Fibroblast of peridontal ligament (primary cell): ENCODE data around the gene ERGIC1.
"Not testable (repeated sequence)": the region's sequence is repeated elsewhere in the genome, so short reads cannot be mapped to it uniquely, and the experiment has no call there.

Source experiments
- DNase-seq: peaks from one replicate; pipeline ENCODE4 v3.0.0-alpha.2; 2010; ENCODE audit errors: extremely low read depth

Gene ERGIC1

DNA sequence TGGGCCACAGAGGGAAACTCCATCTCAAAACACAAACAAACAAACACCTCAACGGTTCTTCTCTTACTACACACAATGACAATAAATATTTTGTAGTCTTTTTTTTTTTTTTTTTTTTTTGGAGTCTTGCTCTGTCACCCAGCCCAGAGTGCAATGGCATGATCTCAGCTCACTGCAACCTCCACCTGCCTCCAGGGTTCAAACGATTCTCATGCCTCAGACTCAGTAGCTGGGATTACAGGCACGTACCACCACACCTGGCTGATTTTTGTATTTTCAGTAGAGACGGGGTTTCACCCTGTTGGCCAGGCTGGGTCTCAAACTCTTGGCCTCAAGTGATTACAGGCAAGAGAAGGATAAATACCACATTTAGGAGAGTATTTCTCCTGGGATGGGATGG is 30.1 kb downstream of the ERGIC1 start:
- not testable (repeated sequence) for DNase-seq

DNA sequence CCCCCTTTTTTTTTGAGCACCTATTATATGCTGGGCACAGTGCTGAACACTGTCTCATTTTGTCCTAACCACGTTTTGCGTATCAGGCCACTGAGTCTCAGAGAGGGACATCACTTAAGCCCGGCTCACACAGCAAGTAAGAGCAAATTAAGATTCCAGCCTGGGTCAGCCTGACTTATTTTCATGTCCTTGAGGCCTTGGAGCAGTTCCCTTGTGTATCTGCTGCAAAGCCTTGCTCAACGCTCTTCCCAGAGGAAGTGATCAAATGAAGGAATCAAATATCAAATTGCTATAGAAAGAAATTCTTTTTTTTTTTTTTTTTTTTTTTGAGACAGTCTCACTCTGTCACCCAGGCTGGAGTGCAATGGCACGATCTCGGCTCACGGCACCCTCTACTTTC is 30.7 kb downstream of the ERGIC1 start:
- DNase-seq = peak; percentile 72

DNA sequence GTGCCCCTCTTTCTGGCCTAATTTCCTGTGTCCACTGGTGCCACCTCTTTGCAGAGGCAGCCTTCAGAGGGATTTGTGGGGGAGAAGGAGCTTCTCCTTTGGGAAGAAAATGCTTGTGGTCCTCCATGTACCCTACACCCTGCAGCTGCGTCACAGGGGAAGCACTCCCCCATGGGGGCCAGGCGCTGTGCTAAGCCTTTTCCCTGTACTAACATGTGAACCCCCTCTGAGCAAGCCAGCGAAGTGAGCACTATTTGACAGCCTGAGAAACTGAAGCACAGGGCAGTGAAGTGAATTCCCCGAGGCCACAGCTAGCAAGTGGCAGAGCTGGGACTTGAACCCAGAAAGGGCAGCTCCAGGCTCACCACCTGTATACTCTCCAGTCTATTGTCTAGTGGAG is 32.3 kb downstream of the ERGIC1 start:
- no peak for DNase-seq

DNA sequence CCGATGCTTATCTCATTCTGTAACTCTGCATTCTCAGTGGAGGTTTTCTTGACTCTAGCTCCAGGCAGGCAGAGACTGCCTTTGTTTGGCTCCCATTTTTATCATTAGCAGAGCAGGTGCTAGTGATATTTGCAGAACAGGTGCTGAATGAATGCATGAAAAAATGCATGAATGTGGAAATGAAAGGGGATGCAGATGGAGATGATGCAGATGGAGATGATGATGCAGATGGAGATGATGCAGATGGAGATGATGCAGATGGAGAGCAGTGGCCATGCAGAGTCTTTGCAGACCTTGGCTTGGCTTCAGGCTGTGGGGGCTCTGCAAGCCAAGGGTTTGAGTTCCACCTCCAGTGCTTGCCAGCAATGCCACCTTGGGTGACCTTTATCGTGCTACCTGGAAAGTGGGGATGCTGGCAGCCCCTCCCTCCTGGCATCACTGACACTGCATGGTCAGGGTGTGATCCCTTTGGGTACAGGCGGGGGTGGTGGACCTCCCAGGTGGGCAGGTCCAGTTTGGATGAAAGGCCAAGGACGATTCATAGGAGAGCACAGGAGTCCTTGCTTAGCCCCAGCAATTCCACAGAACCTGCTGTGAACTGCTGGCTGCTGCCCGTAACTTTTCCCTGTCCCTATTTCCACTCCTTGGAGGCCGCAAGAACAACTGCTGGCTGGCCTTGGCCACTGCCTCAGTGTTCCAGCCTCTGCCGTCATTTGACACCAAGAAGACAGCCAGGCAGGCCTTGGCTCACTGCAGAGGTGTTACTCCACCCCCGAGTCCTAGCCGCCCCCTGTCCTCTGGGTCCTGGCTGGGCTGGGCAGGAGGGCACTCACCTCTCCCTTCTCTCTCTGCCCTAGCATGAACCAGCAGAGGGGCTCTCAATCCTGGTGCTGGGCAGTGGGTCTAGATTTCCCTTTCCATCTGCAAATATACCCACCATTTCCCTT is 33.0 kb downstream of the ERGIC1 start:
- no peak for DNase-seq

DNA sequence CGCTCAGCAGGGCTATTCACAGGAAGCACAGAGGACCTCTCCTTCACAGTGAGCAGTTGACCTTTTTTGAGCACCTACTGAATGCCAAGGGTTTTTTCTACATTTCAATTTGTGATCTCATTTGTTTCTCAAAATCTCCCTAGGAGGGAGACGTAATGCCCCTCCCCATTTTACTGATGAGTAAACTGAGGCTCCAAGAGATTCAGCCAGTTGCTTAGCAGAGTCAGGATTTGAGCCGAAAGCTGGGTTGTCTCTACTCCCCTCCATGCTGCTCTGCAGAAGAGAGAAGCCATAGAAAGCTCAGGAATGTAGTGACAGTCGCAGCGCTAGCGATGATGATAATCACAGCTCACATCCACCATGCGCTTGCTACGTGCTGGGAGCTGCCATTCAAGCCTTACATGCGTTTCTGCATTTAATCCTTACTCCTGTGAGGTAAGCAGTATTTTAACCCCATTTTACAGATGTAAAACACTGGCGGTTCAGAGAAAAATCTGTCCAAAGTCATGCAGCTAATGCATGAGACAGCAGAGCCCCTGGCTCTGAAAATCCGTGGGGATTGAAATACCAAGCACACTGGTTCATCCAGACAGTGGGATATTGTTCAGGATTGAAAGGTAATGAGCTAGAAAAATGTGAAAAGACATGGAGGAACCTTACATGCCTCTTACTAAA is 33.8 kb downstream of the ERGIC1 start:
- no peak for DNase-seq

DNA sequence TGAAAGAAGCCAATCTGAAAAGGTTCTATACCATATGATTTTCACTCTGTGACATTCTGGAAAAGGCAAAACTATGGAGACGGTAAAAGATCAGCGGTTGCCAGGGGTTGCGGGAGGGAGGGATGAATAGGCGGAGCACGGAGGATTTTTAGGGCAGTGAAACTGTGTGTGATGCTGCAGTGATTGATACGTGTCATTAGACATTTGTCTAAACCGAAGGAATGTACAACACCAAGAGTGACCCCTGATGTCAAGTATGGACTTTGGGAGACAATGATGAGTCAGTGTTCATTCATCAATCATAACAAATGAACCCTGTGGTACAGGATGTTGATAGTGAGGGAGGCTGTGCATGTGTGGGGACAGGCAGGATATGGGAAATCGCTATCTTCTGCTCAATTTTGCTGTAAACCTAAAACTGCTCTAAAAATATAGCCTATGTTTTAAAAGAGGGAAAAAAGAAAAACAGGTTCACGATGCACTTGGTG is 34.4 kb downstream of the ERGIC1 start:
- DNase-seq = no peak

DNA sequence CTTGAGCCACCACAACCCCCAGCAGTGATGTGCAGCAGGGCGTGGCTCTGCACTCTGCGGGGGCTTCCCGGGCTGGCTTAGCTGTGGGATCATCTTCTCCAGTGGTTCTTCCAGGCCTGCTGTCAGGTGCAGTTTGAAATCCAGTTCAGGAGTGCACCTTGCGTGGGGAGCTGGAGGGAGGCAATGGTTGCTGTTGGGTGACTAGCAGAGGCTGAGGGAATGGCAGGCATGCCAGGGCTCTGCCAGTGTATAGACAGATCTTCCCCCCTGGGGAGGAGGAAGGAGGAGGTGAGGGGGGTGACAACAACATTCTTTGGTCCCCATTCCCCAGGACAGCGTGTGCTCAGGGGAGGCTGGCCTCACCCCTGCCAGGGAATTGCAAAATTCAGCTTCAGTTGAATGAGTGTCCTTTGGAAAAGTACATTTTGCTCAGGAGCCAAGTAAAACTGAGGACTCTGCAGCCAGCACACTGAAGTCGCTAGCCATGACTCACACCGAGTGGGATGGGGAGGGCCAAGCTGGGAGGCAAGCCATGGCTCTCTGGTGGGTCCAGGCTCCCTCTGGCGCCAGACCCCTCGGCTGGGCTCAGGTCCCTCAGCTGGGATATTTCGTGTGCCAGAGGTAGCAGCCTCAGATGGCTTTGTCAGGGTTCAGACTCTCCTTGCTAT is 35.0 kb downstream of the ERGIC1 start:
- peak; percentile 87 for DNase-seq

DNA sequence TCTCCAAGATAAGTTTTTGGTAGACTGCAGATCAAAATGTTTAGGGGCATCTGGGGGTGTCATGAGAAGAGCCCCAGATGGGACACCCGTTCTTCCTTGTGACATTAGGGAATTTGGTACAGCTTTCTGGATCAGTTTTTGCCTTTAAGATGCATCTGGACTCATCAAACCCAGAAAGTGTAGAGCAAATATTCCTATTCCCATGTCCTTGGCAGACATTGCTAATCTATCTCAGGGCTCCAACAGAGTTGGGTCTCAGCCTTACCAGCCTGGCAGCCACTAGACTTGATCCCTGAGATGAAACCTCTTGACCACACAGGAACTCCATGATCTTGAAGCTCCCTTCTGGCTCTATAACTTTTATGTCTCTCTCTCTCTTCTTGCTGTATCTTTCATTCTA is 35.6 kb downstream of the ERGIC1 start:
- no peak for DNase-seq

DNA sequence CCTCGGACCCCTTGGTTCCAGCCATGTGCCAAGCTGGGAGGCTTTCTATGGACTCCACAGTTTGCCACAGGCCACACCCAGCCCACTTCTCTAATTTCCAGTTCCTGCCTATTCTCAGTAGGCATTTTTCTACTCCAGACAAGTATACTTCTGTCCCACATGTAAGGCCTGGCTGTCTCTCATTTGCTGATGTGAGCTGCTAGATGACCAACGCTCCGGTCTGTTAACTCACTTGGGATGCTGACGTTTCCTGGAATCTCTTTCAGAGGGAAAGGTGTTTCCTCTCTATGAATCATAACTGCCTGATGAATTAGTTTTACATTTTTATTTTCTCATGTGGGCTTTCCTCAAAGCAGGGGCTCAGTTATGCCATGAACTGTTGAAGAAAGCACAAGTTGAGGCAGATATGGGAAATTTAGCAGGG is 36.3 kb downstream of the ERGIC1 start:
- peak; percentile 80 for DNase-seq

DNA sequence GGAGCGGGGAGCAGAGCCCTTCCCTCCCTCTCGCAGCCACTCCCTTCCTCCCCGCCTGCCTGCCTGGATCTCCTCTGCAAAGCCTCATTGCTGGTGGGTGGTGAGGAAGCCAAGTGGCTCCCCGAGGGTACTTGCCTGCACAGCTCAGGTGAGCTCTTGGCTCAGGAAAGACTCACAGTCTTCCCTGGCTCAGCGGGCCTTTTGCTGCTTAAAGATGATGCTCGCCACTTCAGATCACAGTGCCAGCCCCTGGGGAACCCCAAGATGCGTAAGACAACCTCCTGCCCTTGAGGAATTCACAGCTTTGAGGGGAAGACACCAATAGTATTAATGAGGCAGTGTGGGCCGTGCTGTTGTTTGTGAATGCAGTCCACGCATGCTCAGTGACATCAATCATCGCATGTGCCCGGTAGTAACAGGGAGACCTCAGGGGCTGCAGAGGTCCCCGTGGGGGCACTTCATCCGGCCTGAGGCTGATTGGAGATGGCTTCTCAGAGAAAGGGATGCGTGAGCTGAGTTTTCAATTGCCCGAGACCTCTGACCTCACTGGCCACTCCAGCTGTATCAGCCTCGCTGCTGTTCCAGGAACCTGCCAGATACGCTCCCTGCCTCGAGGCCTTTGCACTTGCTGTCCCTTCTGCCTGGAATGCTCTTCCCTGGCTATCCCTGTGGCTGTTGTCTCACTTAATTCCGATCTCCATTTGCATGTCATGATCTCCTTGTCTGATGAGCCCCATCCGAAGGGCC is 36.8 kb downstream of the ERGIC1 start:
- DNase-seq = no peak

DNA sequence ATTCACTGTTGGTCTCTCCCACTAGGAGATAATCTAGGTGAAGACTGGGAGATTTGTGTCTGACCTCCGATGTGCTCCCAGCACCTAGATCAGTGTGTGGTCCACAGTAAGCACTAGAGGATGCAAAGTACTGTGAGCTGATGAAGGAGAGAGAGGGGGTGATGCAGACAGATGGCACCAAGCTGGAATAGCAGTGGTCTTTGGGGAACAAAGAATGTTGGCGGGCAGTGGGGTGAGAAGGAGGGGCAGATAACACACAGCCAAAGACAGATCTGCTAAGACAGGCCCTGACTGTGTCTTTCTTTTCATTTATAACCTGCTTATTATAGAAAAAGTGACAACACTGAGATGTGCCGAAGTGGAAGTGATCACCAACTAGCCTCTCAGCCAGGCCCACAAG is 37.5 kb downstream of the ERGIC1 start:
- no peak for DNase-seq

DNA sequence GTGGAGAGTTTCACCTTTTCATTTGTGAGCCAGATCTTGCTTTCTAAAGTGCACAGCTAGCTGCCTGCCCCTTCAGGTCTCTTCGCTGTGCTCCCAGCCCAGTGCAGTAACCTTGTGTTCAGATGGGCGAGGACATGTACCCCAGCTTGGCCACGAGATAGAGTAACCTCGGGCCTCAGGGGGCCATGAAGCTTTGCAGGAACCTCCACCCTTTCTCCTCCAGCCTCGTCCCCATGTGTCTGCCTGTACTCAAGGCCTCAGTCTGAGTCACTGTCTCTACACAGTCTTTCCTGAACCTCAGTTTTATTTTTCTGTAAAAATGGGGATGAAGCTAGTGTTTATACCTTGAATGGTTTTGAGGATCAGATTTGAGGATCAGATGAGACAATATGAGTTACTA is 37.9 kb downstream of the ERGIC1 start:
- DNase-seq = no peak

DNA sequence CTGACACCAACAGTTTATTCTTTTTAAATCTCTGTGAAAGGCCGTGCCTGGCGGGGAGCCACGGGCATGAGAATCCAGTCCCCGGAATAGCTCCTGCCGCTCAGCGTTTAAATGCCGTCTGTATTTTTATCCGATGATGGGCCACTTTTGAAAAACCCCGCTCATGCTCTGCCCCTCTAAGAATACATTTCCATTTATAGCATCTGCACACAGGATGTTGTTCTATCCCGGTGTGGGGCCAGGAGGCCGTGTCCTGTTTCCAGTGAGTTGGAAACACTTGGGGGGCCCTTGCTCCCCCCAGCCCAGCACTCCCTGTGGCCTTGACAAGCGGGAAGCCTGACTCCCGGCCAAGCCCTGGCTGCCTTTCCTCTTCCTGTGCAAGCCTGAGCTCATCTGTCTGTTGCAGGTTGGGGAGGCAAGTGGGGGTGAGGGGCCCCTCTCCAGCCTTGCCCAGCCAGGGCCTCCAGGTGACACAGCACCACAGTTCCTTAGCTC is 39.0 kb downstream of the ERGIC1 start:
- peak; percentile 54 for DNase-seq

DNA sequence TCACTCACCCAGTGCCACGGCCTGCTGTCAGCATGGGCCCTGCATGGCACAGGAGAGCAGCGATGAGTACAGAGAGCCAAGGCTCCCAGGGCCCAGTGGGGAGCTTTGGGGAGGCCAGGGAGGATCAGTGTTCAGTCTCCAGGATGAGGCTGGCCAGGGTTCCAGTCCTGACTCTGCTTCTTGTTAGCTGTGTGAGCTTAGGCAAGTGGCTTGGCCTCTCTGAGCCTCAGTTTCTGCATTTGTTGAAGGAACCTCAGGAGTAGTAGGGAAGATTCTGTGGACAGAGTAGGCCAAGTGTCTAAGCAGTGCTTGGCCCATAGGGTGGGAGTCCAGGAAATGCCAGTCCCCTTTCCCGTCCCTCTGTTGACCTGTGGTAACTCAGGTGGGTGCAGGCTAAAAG is 39.5 kb downstream of the ERGIC1 start:
- no peak for DNase-seq

DNA sequence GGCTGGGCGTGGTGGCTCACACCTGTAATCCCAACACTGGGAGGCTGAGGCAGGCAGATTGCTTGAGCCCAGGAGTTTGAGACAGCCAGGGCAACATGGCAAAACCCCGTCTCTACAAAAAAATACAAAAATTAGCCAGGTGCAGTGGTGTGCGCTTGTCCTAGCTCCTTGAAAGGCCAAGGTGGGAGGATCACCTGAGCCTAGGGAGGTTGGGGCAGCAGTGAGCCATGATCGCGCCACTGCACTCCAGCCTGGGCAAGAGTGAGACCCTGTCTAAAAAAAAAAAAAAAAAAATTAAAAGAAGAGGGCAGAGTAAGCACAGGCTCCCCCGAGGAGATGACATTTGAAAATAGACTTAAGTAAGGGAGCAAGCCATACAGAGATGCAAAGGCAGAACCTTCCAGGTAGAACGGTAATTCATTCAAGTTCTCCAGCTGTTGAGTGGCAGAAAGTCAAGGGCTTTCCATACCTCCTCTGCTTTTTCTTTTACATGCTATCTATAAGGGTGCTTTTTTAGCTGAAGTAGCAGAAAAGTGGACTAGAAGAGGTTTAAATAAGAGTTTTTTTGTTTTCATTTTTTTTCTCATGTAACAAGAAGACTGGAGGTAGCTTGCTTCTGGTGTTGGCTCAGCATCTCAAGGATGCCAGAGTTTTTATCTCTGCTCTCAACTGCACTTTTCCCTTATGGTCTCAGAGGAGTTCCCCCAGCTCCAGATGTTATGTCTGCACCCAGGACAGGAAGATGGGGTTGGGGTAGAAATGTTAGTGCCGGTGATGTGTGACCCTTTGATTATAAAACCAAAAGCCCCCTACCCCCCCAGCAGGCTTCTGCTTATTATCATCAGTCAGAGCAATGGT is 40.8 kb downstream of the ERGIC1 start:
- no peak for DNase-seq

DNA sequence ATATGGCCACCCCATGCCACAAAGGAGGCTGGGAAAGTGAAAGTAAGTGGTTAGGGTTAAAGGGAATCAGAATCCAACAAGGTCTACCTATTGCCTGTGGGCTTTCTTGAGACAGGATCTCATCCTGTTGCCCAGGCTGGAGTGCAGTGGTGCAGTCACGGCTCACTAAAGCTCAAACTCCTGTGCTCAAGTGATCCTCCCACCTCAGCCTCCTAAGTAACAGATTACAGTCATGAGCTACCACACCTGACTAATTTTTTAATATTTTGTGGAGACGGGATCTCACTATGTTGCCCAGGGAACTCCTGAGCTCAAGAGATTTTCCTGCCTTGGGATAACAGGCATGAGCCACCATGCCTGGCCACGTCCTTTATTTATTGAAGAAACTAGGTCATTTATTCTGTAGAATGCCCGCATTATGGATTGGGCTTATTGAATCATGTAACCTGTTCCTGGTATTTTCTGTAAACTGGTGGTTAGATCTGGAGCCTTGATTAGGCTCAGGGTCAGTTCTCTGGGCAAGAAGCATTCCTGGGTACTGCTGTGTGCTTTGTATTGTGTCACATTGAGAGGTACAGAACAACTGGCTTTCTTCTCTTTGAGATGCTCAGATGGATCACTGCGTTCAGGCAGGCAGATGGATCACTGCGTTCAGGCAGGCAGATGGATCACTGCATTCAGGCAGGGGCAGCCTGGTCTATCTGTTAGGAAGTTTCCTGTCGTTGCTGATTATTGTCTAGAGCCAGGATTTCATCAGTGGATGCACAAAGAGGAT is 41.6 kb downstream of the ERGIC1 start:
- no peak for DNase-seq

DNA sequence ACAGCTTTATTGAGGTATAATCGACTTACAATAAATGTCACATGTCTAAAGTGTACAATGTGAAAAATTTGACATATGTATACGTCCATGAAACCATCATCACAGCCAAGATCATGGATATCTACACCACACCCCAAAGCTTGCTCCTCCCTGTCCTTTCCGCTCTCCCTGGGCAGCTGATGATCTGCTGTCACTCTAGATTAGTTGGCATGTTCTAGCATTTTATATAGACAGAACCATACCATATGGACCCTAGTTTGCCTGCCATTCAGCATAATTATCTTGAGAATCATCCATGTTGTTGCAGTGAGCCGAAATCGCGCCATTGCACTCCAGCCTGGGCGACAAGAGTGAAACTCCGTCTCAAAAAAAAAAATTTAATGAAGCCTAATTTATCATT is 42.5 kb downstream of the ERGIC1 start:
- DNase-seq = no peak

DNA sequence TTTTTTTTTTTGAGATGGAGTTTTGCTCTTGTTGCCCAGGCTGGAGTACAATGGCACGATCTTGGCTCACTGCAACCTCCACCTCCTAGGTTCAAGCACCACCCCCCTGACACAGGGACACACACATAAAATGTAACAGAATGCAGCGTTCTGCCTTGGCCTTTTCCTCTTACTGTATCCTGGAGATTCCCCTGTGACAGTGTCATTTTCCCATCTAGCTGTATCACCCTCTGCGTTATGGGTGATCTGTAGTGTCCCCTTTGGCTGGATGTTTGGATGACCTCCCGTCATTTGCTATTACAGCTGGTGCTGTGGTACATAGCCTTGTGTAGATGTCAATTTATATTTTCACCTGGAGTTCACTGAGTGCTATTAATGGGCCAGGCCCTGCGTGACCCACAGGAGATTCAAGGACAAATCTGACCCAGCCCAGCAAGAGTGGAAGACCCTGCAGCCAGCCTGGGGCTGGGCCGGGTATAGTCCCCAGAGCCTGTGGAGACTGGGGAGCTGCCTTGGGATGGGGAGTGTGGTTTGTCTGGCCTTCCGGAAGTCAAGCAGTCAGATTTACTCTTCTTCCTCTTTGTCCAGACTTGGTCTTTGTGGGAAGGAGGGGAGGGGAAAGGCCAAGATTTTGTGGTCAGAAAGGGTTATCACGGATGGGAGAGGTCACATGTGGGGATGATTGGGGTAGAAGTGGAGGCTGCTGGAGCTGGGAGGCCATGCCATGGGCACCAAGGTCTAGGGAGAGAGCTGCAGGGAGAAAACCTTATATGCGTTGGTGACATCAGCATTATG is 43.6 kb downstream of the ERGIC1 start:
- no peak for DNase-seq

DNA sequence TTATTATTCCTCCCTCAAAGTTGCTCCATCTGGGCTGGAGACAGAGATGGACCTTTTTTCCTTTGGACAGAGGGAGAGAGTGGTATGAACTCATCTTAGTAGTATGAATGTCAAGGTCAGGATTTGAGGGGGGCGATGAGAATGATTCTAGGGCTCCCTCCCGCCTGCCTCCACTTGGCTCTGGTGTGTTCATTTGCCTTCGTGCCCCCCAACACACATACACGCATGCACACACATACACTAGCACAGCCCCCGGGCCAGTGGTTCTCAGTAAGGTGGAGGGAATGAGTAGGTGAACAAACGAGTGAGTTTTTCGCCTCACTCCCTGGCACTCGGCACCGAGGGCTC is 44.5 kb downstream of the ERGIC1 start:
- no peak for DNase-seq
